AG04449 (cell line): Measurements from ENCODE around the gene KCNQ1.

Source experiments
- CTCF ChIA-PET: fragments of 350-600 bp; formaldehyde crosslinking; extraction: SDS; loops from one replicate; lab custom pipeline; 2021; ENCODE audit warnings: antibody characterized with exemption; lab: Yijun Ruan, JAX
- POLR2A ChIA-PET: fragments of 400-600, 350-600 bp; formaldehyde crosslinking; extraction: SDS; loops from one replicate; lab custom pipeline; 2020; ENCODE audit warnings: antibody characterized with exemption, inconsistent platforms; lab: Yijun Ruan, JAX
- DNase-seq: peaks from one replicate; pipeline ENCODE4 v3.0.0-alpha.2; 2010; ENCODE audit warnings: low read depth, low spot score
- H3K4me3 ChIP-seq: 2 replicates; pipeline ENCODE4 v1.5.1; 2011; ENCODE audit warnings: low read depth, mild to moderate bottlenecking, control low read depth, low read length
- TF ChIP-seq, protein P1 (sequence below): IDR thresholded peaks from one replicate; pipeline ENCODE4 v1.5.1; 2011; ENCODE audit warnings: mild to moderate bottlenecking, moderate library complexity, low read length, control low read depth, inconsistent platforms; ENCODE audit not compliant: insufficient read depth; ENCODE audit errors: missing control alignments

The KCNQ1 gene

DNA sequence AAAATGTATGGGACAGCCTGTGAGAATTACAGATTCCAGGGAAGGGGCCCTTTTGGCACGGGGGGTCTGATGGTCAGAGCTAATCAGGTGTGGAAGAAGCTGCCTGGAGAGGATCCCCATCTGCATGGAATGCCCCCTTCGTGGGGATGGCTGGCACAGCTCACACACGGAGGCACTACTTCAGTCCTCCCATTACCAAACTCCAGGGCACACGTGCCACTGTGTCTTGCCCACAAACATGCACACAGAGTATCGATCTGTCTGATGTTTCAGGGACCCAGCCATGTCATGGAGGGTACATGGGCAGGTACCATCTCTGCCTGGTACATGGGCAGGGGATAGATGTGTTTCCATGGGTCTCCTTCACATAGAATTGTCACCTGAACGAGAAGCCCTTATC is 240.2 kb downstream of the KCNQ1 start:
- TF ChIP-seq, protein P1, sequence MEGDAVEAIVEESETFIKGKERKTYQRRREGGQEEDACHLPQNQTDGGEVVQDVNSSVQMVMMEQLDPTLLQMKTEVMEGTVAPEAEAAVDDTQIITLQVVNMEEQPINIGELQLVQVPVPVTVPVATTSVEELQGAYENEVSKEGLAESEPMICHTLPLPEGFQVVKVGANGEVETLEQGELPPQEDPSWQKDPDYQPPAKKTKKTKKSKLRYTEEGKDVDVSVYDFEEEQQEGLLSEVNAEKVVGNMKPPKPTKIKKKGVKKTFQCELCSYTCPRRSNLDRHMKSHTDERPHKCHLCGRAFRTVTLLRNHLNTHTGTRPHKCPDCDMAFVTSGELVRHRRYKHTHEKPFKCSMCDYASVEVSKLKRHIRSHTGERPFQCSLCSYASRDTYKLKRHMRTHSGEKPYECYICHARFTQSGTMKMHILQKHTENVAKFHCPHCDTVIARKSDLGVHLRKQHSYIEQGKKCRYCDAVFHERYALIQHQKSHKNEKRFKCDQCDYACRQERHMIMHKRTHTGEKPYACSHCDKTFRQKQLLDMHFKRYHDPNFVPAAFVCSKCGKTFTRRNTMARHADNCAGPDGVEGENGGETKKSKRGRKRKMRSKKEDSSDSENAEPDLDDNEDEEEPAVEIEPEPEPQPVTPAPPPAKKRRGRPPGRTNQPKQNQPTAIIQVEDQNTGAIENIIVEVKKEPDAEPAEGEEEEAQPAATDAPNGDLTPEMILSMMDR: no peak
- POLR2A ChIA-PET: no interaction called here
- H3K4me3 ChIP-seq: no peak overlapping the region
- CTCF ChIA-PET: no interaction called here
- DNase-seq: no peak

DNA sequence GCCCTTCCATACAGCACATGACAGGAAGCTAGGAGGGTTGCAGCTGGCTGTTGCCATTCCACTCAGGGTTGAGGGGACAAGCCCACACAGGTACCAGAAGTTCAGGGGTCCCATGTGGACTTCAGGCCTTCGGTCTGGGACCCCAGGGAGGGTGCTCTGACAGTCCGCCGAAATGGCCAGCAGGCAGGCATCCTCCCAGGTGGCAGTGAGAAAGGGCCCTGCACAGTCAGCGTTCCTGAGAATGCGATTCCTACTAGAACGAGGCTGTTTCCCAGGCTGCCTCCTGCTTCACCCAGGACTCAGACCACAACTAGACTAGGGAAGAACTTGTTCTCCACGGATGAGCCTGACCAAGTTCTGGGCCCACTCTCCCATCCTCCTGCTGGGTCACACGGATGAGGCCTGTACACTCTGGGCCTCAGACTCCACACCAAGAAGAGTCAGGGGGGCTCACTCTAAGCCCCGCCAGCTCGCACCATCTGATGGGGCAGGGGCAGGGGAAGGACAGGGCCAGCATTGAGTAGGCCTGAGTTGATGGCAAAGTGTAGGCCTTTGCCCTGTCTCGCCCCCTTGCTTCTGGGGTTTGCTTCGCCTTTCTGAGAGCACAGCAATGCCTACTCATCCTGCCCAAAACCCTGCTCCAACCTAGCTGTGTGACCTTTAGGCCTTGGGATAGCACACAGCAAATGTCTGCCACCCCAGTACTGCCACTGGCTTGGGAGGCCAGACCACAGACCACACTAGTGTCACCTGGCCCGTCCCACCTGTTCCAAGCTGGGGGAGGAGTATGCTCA is 241.0 kb downstream of the KCNQ1 start:
- CTCF ChIA-PET: no interaction called here
- POLR2A ChIA-PET: no interaction called here
- no peak overlapping the region for H3K4me3 ChIP-seq
- TF ChIP-seq, protein P1: no peak
- no peak for DNase-seq

DNA sequence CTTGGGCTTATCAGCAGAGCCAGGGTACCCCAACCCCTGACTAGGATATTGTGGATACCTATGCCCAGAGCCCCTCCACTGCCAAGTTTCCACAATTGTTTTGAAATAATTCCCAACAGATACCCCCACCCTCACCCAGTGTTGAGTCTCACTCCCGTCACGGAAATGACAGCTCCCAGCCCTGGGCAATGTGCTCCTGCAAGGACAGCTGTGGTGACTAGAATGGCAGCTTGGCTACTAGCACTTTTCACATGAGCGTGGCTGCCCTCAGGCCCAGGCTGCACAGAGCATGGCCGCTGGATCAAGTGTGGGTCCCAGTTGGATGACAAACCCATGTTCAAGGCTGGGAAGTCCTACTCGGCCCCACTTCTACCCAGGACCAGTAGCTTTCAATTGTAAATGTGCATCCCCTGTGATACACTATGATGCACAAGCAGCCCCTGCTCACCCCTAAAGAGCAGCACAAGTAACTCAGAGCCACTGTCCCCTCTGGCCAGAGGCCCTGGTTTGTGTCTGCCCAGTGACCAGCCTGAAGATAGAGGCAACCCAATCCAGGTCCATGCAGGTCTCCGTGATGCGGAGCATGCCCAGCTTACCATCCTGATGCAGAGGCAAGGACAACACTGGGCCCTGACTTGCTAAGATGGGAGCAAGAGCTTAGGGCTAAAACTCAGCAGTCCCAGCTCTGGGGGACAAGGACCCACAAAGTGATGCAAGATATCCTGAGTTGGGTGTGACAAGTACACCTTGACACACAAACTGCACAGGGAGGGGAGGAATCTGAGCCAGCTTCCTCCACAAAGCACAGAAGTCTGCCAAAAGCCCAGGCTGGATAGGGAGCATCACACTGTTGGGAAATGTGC is 241.8 kb downstream of the KCNQ1 start:
- TF ChIP-seq, protein P1: no peak
- no peak for DNase-seq
- ChIA-PET POLR2A (interaction anchor here (1.2 to 2.1 kb wide), 2 partner anchors 12 to 13 kb away, joined by 3 to 11 read pairs; partner anchors contain the start of gene KCNQ1OT1), CTCF (interaction anchor here (1.5 to 1.7 kb wide), 2 partner anchors 154 to 202 kb away, joined by 6 to 7 read pairs; no protein-coding TSS in a partner anchor)
- H3K4me3 ChIP-seq: no peak overlapping the region

DNA sequence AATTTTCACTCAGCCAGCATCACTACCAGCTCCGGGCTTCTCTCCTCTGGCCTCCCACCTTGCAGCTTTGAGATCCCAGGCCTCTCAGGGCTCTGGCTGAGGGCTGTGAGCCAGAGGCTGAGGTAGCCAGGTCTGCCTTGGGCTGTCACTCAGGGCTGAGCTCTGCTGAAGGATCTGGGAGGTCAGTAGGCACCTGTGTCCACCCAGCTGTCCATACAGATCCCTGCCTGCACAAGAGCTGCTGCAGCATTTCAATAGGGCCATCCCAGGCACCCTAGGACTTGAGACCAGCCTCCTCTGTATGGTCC is 242.4 kb downstream of the KCNQ1 start:
- H3K4me3 ChIP-seq: no peak overlapping the region
- CTCF ChIA-PET: interaction anchor here (1.5 to 1.7 kb wide), 2 partner anchors 154 to 202 kb away, joined by 6 to 7 read pairs; no protein-coding TSS in a partner anchor
- no peak for DNase-seq
- POLR2A ChIA-PET: interaction anchor here (1.2 to 2.1 kb wide), 2 partner anchors 12 to 13 kb away, joined by 3 to 11 read pairs; partner anchors contain the start of gene KCNQ1OT1
- TF ChIP-seq, protein P1: no peak

DNA sequence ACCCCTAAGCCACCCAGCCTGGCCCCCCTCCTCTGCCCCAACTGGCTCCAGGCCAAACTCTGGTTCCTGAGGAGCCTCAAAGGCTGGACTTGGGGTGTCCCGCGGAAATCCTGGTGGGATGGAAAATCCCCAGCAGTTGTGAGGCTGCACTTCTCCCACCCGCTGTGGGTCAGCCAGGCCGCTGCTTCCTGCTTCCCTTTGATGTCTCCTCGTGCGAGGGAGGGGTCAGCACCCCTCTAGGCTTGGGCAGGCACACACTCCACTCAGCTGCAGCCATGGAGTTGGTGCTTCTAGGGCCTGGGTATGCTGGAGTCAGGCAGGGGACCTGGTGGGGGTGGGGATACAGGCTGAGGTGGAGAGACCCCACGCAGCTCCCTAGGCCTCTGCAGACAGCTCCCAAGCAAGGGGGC is 243.0 kb downstream of the KCNQ1 start:
- TF ChIP-seq, protein P1: no peak
- no peak overlapping the region for H3K4me3 ChIP-seq
- CTCF ChIA-PET: interaction anchor here (1.5 to 1.7 kb wide), 2 partner anchors 155 to 201 kb away, joined by 6 to 7 read pairs; no protein-coding TSS in a partner anchor
- no peak for DNase-seq
- POLR2A ChIA-PET: interaction anchor here (1.2 to 2.1 kb wide), 2 partner anchors 11 to 12 kb away, joined by 3 to 11 read pairs; partner anchors contain the start of gene KCNQ1OT1
